ENCODE measurements around the gene ADCY10. TPM values are rescaled to one million over a fixed set of nuclear protein-coding genes. Genes with fewer than 3 reads are reported as not detected.

The ADCY10 gene
- total and polyA plus RNA-seq, 9 of the 15 experiments (the other 6 are each of a cell fraction or from before 2014, with no cell fraction given): 0.08 to 0.86 (median 0.22) TPM

GRCh38 chr1:167821969-167822685 lies 91.8 kb downstream of the ADCY10 start (continued):
- TF ChIP-seq ZBTB11 (CRISPR knock-in tag; IDR thresholded peaks at IDR 0.05) (no peak; a peak in 2 of 6 replicates), NFE2 (IDR thresholded peaks at IDR 0.05; ENCODE audit: low read depth) (peak; percentile 62), SMARCA5 (IDR thresholded peaks at IDR 0.05) (no peak), ZC3H4 (CRISPR knock-in tag; IDR thresholded peaks at IDR 0.05; ENCODE audit: borderline replicate concordance) (no peak), KLF6 (CRISPR knock-in tag; IDR thresholded peaks at IDR 0.05; ENCODE audit: borderline replicate concordance) (no peak), ZNF551 (CRISPR knock-in tag; IDR thresholded peaks at IDR 0.05) (no peak), SOX6 (IDR thresholded peaks at IDR 0.05) (peak; percentile 73; the same call in 1 of the 2 replicates), TBP (optimal IDR thresholded peaks at IDR 0.05; ENCODE audit: low read depth, low read length) (no peak), NFE2L1 (tag; IDR thresholded peaks at IDR 0.05; ENCODE audit: borderline replicate concordance, low read depth) (no peak), HMGXB4 (CRISPR knock-in tag; IDR thresholded peaks at IDR 0.05) (peak; percentile 41; the same call in 1 of the 2 replicates), ZSCAN29 (IDR thresholded peaks at IDR 0.05) (no peak), RBM17 (IDR thresholded peaks at IDR 0.05; ENCODE audit: borderline replicate concordance, low read depth, low read length) (no peak), SREBF1 (IDR thresholded peaks at IDR 0.05; ENCODE audit: borderline replicate concordance, low read depth, low read length) (no peak), ETV6 (IDR thresholded peaks at IDR 0.05; ENCODE audit: borderline replicate concordance in 1 of 2, low read depth in 2 of 2, low read length in 1 of 2) (no peak), ETV6 (CRISPR knock-in tag; IDR thresholded peaks at IDR 0.05; ENCODE audit: borderline replicate concordance) (no peak), TEAD4 (IDR thresholded peaks at IDR 0.05; ENCODE audit: low read length) (0 out of 2 replicates have a peak, but pooled peaks have one; percentile 14), TEAD4 (CRISPR knock-in tag; IDR thresholded peaks at IDR 0.05; ENCODE audit: borderline replicate concordance) (no peak), TFAM (CRISPR knock-in tag; conservative IDR thresholded peaks at IDR 0.05) (no peak), ZNF696 (CRISPR knock-in tag; conservative IDR thresholded peaks at IDR 0.05) (no peak), ELK1 (CRISPR knock-in tag; IDR thresholded peaks at IDR 0.05) (no peak)
- TF ChIP-seq, protein P1, sequence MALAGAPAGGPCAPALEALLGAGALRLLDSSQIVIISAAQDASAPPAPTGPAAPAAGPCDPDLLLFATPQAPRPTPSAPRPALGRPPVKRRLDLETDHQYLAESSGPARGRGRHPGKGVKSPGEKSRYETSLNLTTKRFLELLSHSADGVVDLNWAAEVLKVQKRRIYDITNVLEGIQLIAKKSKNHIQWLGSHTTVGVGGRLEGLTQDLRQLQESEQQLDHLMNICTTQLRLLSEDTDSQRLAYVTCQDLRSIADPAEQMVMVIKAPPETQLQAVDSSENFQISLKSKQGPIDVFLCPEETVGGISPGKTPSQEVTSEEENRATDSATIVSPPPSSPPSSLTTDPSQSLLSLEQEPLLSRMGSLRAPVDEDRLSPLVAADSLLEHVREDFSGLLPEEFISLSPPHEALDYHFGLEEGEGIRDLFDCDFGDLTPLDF (CRISPR knock-in tag; IDR thresholded peaks at IDR 0.05): 0 out of 2 replicates have a peak, but pooled peaks have one; percentile 22
